Right lobe of liver (tissue), 4 donors: Measurements from ENCODE around the gene OR6K3.

Source experiments
- POLR2A ChIP-seq: fragments of 450-650 bp; IDR thresholded peaks from one replicate; pipeline ENCODE4 v1.6.1; 2017; ENCODE audit warnings: antibody characterized with exemption, mild to moderate bottlenecking
- TF ChIP-seq, protein P1 (sequence below), 4 donors: fragments of 200-600 bp in 3 of 4; fragments of 450-650 bp in 1 of 4; IDR thresholded peaks; one replicate each; pipeline versions ENCODE4 v1.5.1 to v1.8.0; 2016 to 2022; ENCODE audit warnings: antibody characterized with exemption in 4 of 4, mild to moderate bottlenecking in 2 of 4
- donor health status: DM: no; HTN: no; CAD: no.
- donor health status: DM: no; HTN: no; CAD: no.
- donor health status: DM: no; HTN: yes; CAD: no.

DNA sequence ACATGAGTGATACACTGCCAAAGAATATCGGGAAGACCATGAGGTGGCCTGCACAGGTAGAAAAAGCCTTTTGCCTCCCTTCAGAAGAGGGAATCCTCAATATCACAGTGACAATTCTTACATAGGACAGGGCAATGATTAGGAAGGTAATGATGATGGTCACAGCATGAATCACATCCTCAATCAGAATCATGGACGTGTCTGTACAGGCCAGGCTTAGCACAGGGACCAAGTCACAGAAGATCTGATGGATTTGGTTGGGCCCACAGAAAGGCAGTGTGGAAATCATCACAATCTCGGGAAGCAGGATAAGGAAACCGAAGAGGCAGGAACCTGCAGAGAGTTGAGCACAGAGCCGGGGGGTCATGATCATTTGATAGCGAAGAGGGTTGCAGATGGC lies 3.2 kb downstream of the OR6K3 start:
- TF ChIP-seq, protein P1, sequence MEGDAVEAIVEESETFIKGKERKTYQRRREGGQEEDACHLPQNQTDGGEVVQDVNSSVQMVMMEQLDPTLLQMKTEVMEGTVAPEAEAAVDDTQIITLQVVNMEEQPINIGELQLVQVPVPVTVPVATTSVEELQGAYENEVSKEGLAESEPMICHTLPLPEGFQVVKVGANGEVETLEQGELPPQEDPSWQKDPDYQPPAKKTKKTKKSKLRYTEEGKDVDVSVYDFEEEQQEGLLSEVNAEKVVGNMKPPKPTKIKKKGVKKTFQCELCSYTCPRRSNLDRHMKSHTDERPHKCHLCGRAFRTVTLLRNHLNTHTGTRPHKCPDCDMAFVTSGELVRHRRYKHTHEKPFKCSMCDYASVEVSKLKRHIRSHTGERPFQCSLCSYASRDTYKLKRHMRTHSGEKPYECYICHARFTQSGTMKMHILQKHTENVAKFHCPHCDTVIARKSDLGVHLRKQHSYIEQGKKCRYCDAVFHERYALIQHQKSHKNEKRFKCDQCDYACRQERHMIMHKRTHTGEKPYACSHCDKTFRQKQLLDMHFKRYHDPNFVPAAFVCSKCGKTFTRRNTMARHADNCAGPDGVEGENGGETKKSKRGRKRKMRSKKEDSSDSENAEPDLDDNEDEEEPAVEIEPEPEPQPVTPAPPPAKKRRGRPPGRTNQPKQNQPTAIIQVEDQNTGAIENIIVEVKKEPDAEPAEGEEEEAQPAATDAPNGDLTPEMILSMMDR (IDR thresholded peaks at IDR 0.05): no peak
- no peak for TF ChIP-seq POLR2A
